ENCODE results near the gene MAN1C1. TPM values are rescaled to one million over a fixed set of nuclear protein-coding genes. Genes with fewer than 3 reads are reported as not detected.

MAN1C1 gene
- total and polyA plus RNA-seq, 8 donors = 4.3 to 33.9 (median 6.1) TPM

DNA sequence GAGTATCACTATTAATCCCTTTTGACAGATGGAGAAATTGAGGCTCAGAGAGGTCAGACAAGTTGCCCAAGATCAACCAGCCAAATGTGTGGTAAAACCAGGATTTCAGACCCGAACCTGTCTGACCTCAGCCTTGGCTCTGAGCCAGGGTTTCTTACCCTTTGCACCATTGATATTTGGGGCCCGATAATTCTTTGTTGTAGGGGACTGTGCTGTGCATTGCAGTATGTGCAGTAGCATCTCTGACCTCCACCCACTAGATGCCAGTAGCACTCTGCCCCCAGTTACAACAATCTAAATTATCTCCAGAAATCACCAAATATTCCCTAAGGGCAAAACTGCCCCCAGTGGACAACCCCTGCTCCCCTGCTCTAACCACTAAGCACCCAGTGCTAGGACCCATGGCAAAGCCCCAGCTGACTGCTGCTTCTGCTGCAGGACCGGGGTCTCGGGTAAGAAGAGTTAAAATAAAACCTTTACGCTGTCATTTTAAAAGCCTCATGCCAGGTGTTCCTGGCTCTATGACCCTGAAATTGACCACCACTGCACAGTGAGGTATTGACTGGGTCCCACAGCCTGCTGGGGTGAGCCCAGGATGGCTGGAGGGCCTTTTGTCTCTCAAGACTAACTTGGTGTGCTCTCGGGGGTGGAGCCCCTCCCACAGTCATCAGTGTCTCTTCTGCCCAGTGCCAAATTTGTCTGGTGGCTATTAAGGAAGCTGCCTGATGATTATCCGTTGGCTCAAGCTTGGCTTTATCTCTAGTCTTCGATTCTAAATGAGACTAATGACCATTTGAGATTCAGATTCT, 5.6 kb upstream of the MAN1C1 start:
- intact Hi-C loops (cut with DNase I; ENCODE audit: low total_unique reads) = loop anchor here (5.0 kb wide), 1 partner anchor 196 kb away; no protein-coding TSS in a partner anchor
- 47 to 63% (median 49%) methylated on average over 8 of the region's 8 CpGs for WGBS, 5 donors
- Histone ChIP-seq H3K36me3 (no peaks in the 10 kb centered on the region), H3K4me1 (peaks cover 13 to 46% (median 30%) of the 10 kb centered on the region in 4 donors), H3K4me3 (no peak overlapping the region), H3K27ac (no peak overlapping the region), H3K27me3 (no peaks in the 10 kb centered on the region), H3K9me3 (no peaks in the 10 kb centered on the region)
- no peak for DNase-seq
- TF ChIP-seq, protein P1, sequence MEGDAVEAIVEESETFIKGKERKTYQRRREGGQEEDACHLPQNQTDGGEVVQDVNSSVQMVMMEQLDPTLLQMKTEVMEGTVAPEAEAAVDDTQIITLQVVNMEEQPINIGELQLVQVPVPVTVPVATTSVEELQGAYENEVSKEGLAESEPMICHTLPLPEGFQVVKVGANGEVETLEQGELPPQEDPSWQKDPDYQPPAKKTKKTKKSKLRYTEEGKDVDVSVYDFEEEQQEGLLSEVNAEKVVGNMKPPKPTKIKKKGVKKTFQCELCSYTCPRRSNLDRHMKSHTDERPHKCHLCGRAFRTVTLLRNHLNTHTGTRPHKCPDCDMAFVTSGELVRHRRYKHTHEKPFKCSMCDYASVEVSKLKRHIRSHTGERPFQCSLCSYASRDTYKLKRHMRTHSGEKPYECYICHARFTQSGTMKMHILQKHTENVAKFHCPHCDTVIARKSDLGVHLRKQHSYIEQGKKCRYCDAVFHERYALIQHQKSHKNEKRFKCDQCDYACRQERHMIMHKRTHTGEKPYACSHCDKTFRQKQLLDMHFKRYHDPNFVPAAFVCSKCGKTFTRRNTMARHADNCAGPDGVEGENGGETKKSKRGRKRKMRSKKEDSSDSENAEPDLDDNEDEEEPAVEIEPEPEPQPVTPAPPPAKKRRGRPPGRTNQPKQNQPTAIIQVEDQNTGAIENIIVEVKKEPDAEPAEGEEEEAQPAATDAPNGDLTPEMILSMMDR (IDR thresholded peaks at IDR 0.05) = peak in 1 of 7 experiments; percentile 6
- no peak for TF ChIP-seq EP300 (IDR thresholded peaks at IDR 0.05)

- TF ChIP-seq, protein P1 (IDR thresholded peaks at IDR 0.05) = no peak
- TF ChIP-seq POLR2AphosphoS5 (IDR thresholded peaks at IDR 0.05) = no peak
- no peak for TF ChIP-seq POLR2A (IDR thresholded peaks at IDR 0.05)
- no peaks in the 10 kb centered on the region for H3K36me3 ChIP-seq
- 84 to 94% (median 88%) methylated on average over 1 of the region's 1 CpG for WGBS, 5 donors
- DNase-seq = no peak
- H3K9me3 ChIP-seq = no peaks in the 10 kb centered on the region
- no peaks in the 10 kb centered on the region for H3K27me3 ChIP-seq
- no peak overlapping the region for H3K27ac ChIP-seq
- intact Hi-C loops (cut with DNase I; ENCODE audit: low total_unique reads) = loop anchor here (5.0 kb wide), 1 partner anchor 195 kb away; no protein-coding TSS in a partner anchor
- peaks cover 14 to 49% (median 33%) of the 10 kb centered on the region in 4 donors for H3K4me1 ChIP-seq
- H3K4me3 ChIP-seq = no peak overlapping the region
These were observed 4.7 kb upstream of the MAN1C1 start for GRCh38 chr1:25611843-25612242.

- no peaks in the 10 kb centered on the region for H3K9me3 ChIP-seq
- WGBS, 5 donors = 81 to 98% (median 93%) methylated on average over 3 of the region's 3 CpGs
- no peak overlapping the region for H3K4me3 ChIP-seq
- H3K27me3 ChIP-seq = no peaks in the 10 kb centered on the region
- peaks cover 14 to 49% (median 35%) of the 10 kb centered on the region in 4 donors for H3K4me1 ChIP-seq
- DNase-seq = no peak
- no peaks in the 10 kb centered on the region for H3K36me3 ChIP-seq
- H3K27ac ChIP-seq = no peak overlapping the region
- TF ChIP-seq, protein P1 (IDR thresholded peaks at IDR 0.05) = no peak
- TF ChIP-seq POLR2AphosphoS5 (IDR thresholded peaks at IDR 0.05) (no peak), POLR2A (IDR thresholded peaks at IDR 0.05) (no peak)
- intact Hi-C loops (cut with DNase I; ENCODE audit: low total_unique reads) = loop anchor here (5.0 kb wide), 1 partner anchor 195 kb away; no protein-coding TSS in a partner anchor
These were observed 4.2 kb upstream of the MAN1C1 start for GRCh38 chr1:25612421-25612820.

GRCh38 chr1:25613091-25613490, 3.5 kb upstream of the MAN1C1 start:
- Histone ChIP-seq H3K27me3 (peaks cover 0 to 6% (median 4%) of the 10 kb centered on the region in 3 donors), H3K9me3 (no peaks in the 10 kb centered on the region), H3K4me1 (peaks cover 20 to 55% (median 41%) of the 10 kb centered on the region in 4 donors), H3K27ac (no peak overlapping the region), H3K4me3 (no peak overlapping the region), H3K36me3 (no peaks in the 10 kb centered on the region)
- TF ChIP-seq POLR2A (IDR thresholded peaks at IDR 0.05) = no peak
- no peak for TF ChIP-seq POLR2AphosphoS5 (IDR thresholded peaks at IDR 0.05)
- TF ChIP-seq, protein P1 (IDR thresholded peaks at IDR 0.05) = no peak
- no peak for TF ChIP-seq EP300 (IDR thresholded peaks at IDR 0.05)
- no peak for DNase-seq
- intact Hi-C loops (cut with DNase I; ENCODE audit: low total_unique reads) = loop anchor here (5.0 kb wide), 1 partner anchor 194 kb away; no protein-coding TSS in a partner anchor
- WGBS, 5 donors = 84 to 96% (median 88%) methylated on average over 3 of the region's 3 CpGs
